Neural progenitor cell (in vitro differentiated cells): Measurements from ENCODE around the gene SESN2.

Source experiments
- EZH2 ChIP-seq: fragments of 200-600 bp; sonication (generic); IDR thresholded peaks from 2 replicates; pipeline ENCODE4 v1.6.1; 2017; ENCODE audit warnings: antibody characterized with exemption, mild to moderate bottlenecking, moderate library complexity
- EZH2phosphoT487 ChIP-seq: fragments of 200-600 bp; sonication (generic); IDR thresholded peaks from 2 replicates; pipeline ENCODE4 v1.6.1; 2017; ENCODE audit warnings: antibody characterized with exemption
- TF ChIP-seq, protein P1 (sequence below): fragments of 200-600 bp; sonication (generic); IDR thresholded peaks from 2 replicates; pipeline ENCODE4 v1.5.1; 2017; ENCODE audit warnings: antibody characterized with exemption, mild to moderate bottlenecking

DNA sequence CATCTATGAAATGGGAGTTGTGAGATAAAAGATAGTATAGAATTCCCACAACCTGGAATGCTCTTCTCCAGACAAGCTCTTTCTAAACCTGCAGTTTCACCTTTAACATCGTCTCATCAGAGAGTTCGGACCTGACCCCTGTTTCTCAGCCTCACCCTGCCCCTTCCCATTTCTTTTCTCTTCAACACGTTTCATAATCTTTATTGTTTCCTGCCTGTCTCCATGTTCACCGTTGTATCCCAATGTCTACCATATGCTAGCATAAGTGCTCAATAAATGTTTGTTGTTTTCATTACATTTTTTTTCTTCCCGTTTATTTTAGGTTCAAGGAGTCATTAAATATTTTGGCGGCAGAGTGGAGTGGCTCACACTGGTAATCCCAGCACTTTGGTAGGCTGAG is 32.4 kb downstream of the SESN2 start:
- TF ChIP-seq, protein P1, sequence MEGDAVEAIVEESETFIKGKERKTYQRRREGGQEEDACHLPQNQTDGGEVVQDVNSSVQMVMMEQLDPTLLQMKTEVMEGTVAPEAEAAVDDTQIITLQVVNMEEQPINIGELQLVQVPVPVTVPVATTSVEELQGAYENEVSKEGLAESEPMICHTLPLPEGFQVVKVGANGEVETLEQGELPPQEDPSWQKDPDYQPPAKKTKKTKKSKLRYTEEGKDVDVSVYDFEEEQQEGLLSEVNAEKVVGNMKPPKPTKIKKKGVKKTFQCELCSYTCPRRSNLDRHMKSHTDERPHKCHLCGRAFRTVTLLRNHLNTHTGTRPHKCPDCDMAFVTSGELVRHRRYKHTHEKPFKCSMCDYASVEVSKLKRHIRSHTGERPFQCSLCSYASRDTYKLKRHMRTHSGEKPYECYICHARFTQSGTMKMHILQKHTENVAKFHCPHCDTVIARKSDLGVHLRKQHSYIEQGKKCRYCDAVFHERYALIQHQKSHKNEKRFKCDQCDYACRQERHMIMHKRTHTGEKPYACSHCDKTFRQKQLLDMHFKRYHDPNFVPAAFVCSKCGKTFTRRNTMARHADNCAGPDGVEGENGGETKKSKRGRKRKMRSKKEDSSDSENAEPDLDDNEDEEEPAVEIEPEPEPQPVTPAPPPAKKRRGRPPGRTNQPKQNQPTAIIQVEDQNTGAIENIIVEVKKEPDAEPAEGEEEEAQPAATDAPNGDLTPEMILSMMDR: no peak
- TF ChIP-seq EZH2: no peak
- no peak for TF ChIP-seq EZH2phosphoT487
